PC-9 (cell line): ENCODE data around the gene NR1H2. TPM values are rescaled to one million over a fixed set of nuclear protein-coding genes. Genes with fewer than 3 reads are reported as not detected.

Experiments
- BruUV-seq: library from RNA; stranded (reverse); fragments of 400-500 nt; replicated peaks from 2 replicates; lab custom pipeline; 2021; lab: Mats Ljungman, UMichigan
- CTCF ChIA-PET: fragments of 300-600 bp; sonication (Branson Sonifier 250); formaldehyde crosslinking; loops from one replicate; lab custom pipeline; 2022; ENCODE audit warnings: antibody characterized with exemption; lab: Charles Lee
- POLR2A ChIA-PET: fragments of 300-600 bp; sonication (Branson Sonifier 250); formaldehyde crosslinking; loops from one replicate; lab custom pipeline; 2022; ENCODE audit warnings: antibody characterized with exemption; ENCODE audit not compliant: unreplicated experiment; lab: Charles Lee
- DNase-seq, 2 experiments: peaks; one replicate each; pipeline versions ENCODE4 v3.0.0 to v3.0.0-alpha.2; 2015 to 2022; ENCODE audit warnings: mixed read lengths in 1 of 2
- H2AFZ ChIP-seq: fragments of 200-600 bp; sonication (generic); 2 replicates; pipeline ENCODE4 v1.8.1; 2017; ENCODE audit warnings: antibody characterized with exemption
- H3F3A ChIP-seq: fragments of 200-600 bp; sonication (generic); 2 replicates; pipeline ENCODE4 v1.8.1; 2017; ENCODE audit warnings: antibody characterized with exemption, mild to moderate bottlenecking, low read depth; ENCODE audit not compliant: insufficient read depth
- H3K27ac ChIP-seq: fragments of 200-600 bp; sonication (generic); 2 replicates; pipeline ENCODE4 v1.6.1; 2016; ENCODE audit warnings: mixed run types
- H3K27me3 ChIP-seq: fragments of 200-600 bp; sonication (generic); 2 replicates; pipeline ENCODE4 v1.6.1; 2016; ENCODE audit warnings: low read depth, mixed run types; ENCODE audit not compliant: insufficient read depth
- H3K36me3 ChIP-seq: fragments of 200-600 bp; sonication (generic); 2 replicates; pipeline ENCODE4 v1.6.1; 2016; ENCODE audit warnings: low read depth, mixed run types
- H3K4me1 ChIP-seq: fragments of 200-600 bp; sonication (generic); replicated peaks from 2 replicates; pipeline ENCODE4 v1.6.1; 2016; ENCODE audit warnings: mixed run types; ENCODE audit not compliant: insufficient read depth
- H3K4me2 ChIP-seq: fragments of 200-600 bp; sonication (generic); 2 replicates; pipeline ENCODE4 v1.6.1; 2017; ENCODE audit warnings: mixed run types
- H3K4me3 ChIP-seq: fragments of 200-600 bp; sonication (generic); 2 replicates; pipeline ENCODE4 v1.6.1; 2016; ENCODE audit warnings: mixed run types
- H3K79me2 ChIP-seq: fragments of 200-600 bp; sonication (generic); 2 replicates; pipeline ENCODE4 v1.6.1; 2017; ENCODE audit warnings: low read depth, mixed run types
- H3K9me2 ChIP-seq: fragments of 200-600 bp; sonication (generic); 2 replicates; pipeline ENCODE4 v1.8.1; 2017; ENCODE audit warnings: mild to moderate bottlenecking; ENCODE audit not compliant: insufficient read depth
- H3K9me3 ChIP-seq: fragments of 200-600 bp; sonication (generic); 2 replicates; pipeline ENCODE4 v1.8.1; 2016; ENCODE audit warnings: low read depth; ENCODE audit not compliant: insufficient read depth
- H4K20me1 ChIP-seq: fragments of 200-600 bp; sonication (generic); 2 replicates; pipeline ENCODE4 v1.8.1; 2017; ENCODE audit not compliant: insufficient read depth
- CTCF ChIP-seq: fragments of 200-600 bp; sonication (generic); conservative IDR thresholded peaks from 2 replicates; pipeline ENCODE4 v1.6.1; 2017; ENCODE audit warnings: mixed run types, antibody characterized with exemption, mild to moderate bottlenecking, moderate library complexity
- EZH2 ChIP-seq: fragments of 200-600 bp; sonication (generic); IDR thresholded peaks from 2 replicates; pipeline ENCODE4 v1.8.0; 2017; ENCODE audit warnings: antibody characterized with exemption, low read depth
- intact Hi-C: fragments of 100-400 bp; cut with micrococcal nuclease; formaldehyde crosslinking; loops from one replicate; pipeline ENCODE4 v1.10.0; 2022; ENCODE audit not compliant: unreplicated experiment
- total RNA-seq: library from RNA; stranded (reverse); gene quantifications from 2 replicates; pipeline ENCODE4 v1.2.3, GENCODE V29; 2021

Gene NR1H2
- total RNA-seq, 1 experiment from 2014 or later = 77.5 TPM

DNA sequence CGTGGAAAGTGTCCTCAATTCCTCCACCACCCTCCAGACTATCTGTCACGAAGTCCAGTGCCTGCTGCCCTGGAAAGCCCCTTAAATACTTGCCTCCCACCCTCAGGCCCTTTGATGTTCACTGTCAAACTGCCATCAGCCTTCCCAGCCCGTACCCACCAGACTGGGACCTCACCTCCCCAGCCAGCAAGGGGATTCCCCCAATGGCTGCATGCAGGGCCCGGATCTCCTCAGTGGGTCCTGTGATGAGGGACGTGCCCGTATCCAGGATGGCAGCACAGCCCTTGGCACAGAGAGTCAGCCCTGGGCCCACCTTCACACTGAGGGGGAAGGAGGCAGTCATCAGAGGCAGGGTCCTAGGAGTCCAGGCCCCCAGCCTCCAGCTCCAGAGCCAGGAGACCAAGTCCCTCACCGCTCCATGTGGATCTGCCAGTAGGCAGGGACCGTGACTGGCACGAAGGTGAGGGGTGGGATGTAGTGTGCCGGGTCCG, 16.9 kb upstream of the NR1H2 start:
- intact Hi-C loops = no loop called here
- peaks cover 3% of the 10 kb centered on the region; the same call in 1 of the 2 replicates for H3K27me3 ChIP-seq
- no peaks in the 10 kb centered on the region for H3K9me3 ChIP-seq
- TF ChIP-seq CTCF = no peak
- TF ChIP-seq EZH2 = no peak
- H3K4me2 ChIP-seq = no peak overlapping the region
- BruUV-seq = no TSS peak
- no peaks in the 10 kb centered on the region for H3K4me1 ChIP-seq
- ChIA-PET CTCF (no interaction called here), POLR2A (no interaction called here)
- H3K4me3 ChIP-seq = no peak overlapping the region
- no peak overlapping the region for H3K27ac ChIP-seq
- H2AFZ ChIP-seq = no peak overlapping the region
- H3K36me3 ChIP-seq = no peaks in the 10 kb centered on the region
- H3F3A ChIP-seq = peaks cover 4% of the 10 kb centered on the region; the same call in 1 of the 2 replicates
- no peak for DNase-seq
- no peaks in the 10 kb centered on the region for H3K79me2 ChIP-seq
- no peaks in the 10 kb centered on the region for H3K9me2 ChIP-seq
- no peaks in the 10 kb centered on the region for H4K20me1 ChIP-seq

DNA sequence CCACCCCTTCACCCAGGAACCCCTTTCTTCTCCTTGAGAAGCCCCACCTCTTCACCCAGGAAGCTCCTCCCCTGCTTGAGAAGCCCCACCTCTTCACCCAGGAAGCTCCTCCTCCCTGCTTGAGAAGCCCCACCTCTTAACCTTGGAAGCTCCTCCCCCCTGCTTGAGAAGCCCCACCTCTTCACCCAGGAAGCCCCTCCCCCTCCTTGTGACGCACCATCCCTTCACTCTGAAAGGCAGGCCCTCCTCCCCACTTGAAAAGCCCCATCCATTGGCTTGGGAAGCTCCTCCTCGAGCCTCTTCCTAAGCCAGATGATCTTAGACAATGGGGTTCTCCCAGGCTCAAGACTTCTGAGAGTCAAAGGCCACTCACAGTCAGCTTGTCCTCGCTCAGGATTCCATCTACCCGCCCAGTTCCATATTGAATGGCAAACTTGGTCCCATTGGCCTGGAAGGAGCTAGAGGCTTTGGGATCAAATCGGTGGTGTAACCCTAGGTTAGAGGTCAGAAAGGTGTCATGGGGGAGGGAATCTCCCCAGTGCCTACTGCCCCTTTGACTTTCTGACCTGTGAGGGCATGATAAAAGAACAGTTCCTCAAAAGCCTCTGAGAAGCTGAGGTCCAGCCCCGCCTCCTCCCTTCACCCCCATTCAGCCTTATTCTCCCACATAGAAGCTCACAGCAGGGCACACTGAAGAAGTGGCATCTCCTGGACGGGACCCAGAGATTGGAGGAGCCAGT, 14.8 kb upstream of the NR1H2 start:
- ChIA-PET POLR2A (no interaction called here), CTCF (no interaction called here)
- Histone ChIP-seq H3K9me3 (no peaks in the 10 kb centered on the region), H3K36me3 (no peaks in the 10 kb centered on the region), H3K4me1 (no peaks in the 10 kb centered on the region), H3K4me3 (no peak overlapping the region), H2AFZ (no peak overlapping the region), H3K4me2 (no peak overlapping the region), H3K9me2 (no peaks in the 10 kb centered on the region), H4K20me1 (no peaks in the 10 kb centered on the region), H3F3A (0 out of 2 replicates have a peak, but pooled peaks cover 4% of the 10 kb centered on the region), H3K27me3 (no peaks in the 10 kb centered on the region), H3K79me2 (no peaks in the 10 kb centered on the region), H3K27ac (no peak overlapping the region)
- BruUV-seq = no TSS peak
- DNase-seq = peak in 1 of 2 experiments; percentile 34
- intact Hi-C loops = loop anchor here (10.0 kb wide), 1 partner anchor 173 kb away; no protein-coding TSS in a partner anchor
- TF ChIP-seq CTCF = no peak
- TF ChIP-seq EZH2 = no peak

GRCh38 chr19:50362030-50362412, 14.2 kb upstream of the NR1H2 start:
- CTCF ChIA-PET = no interaction called here
- no TSS peak for BruUV-seq
- no peak overlapping the region for H3K4me2 ChIP-seq
- H3K9me2 ChIP-seq = no peaks in the 10 kb centered on the region
- no peaks in the 10 kb centered on the region for H4K20me1 ChIP-seq
- POLR2A ChIA-PET = no interaction called here
- no peak overlapping the region for H3K27ac ChIP-seq
- no peaks in the 10 kb centered on the region for H3K36me3 ChIP-seq
- peak in 1 of 2 experiments; percentile 19 for DNase-seq
- H3K27me3 ChIP-seq = no peaks in the 10 kb centered on the region
- no peak overlapping the region for H3K4me3 ChIP-seq
- H3K79me2 ChIP-seq = no peaks in the 10 kb centered on the region
- intact Hi-C loops = loop anchor here (10.0 kb wide), 1 partner anchor 173 kb away; no protein-coding TSS in a partner anchor
- H3F3A ChIP-seq = 0 out of 2 replicates have a peak, but pooled peaks cover 4% of the 10 kb centered on the region
- TF ChIP-seq EZH2 = no peak
- no peak for TF ChIP-seq CTCF
- no peaks in the 10 kb centered on the region for H3K4me1 ChIP-seq
- H3K9me3 ChIP-seq = no peaks in the 10 kb centered on the region
- no peak overlapping the region for H2AFZ ChIP-seq
